Loucy (cell line): ENCODE results near the gene YBX2.

Source experiments
- H2AFZ ChIP-seq: fragments of 200-600 bp; sonication (generic); 2 replicates; pipeline ENCODE4 v1.6.0; 2016; ENCODE audit warnings: antibody characterized with exemption, mild to moderate bottlenecking, low read length, moderate library complexity
- H3F3A ChIP-seq: fragments of 200-600 bp; 2 replicates; pipeline ENCODE4 v1.6.0; 2016; ENCODE audit warnings: antibody characterized with exemption, low read depth, mild to moderate bottlenecking
- H3K27me3 ChIP-seq: fragments of 200-600 bp; sonication (generic); 2 replicates; pipeline ENCODE4 v1.6.1; 2014; ENCODE audit warnings: low read length, mild to moderate bottlenecking; ENCODE audit not compliant: insufficient read depth, poor library complexity, severe bottlenecking
- H3K36me3 ChIP-seq: fragments of 200-600 bp; sonication (generic); 2 replicates; pipeline ENCODE4 v1.6.1; 2016; ENCODE audit warnings: low read length; ENCODE audit not compliant: insufficient read depth
- H3K4me1 ChIP-seq: fragments of 200-600 bp; sonication (generic); 2 replicates; pipeline ENCODE4 v1.5.1; 2014; ENCODE audit warnings: low read length, mild to moderate bottlenecking; ENCODE audit not compliant: insufficient read depth, poor library complexity, severe bottlenecking
- H3K4me2 ChIP-seq: fragments of 200-600 bp; sonication (generic); 2 replicates; pipeline ENCODE4 v1.6.0; 2014; ENCODE audit warnings: antibody characterized with exemption, low read length, low read depth, mild to moderate bottlenecking; ENCODE audit not compliant: poor library complexity, severe bottlenecking
- H3K4me3 ChIP-seq: fragments of 200-600 bp; sonication (generic); 2 replicates; pipeline ENCODE4 v1.5.1; 2014; ENCODE audit warnings: low read length, mild to moderate bottlenecking, mixed read lengths; ENCODE audit not compliant: poor library complexity, severe bottlenecking
- H3K79me2 ChIP-seq: fragments of 200-600 bp; sonication (generic); 2 replicates; pipeline ENCODE4 v1.6.1; 2014; ENCODE audit warnings: low read length; ENCODE audit not compliant: insufficient read depth
- H3K9ac ChIP-seq: fragments of 200-600 bp; sonication (generic); 2 replicates; pipeline ENCODE4 v1.6.0; 2014; ENCODE audit warnings: mild to moderate bottlenecking, low read depth, low read length, moderate library complexity; ENCODE audit not compliant: poor library complexity, severe bottlenecking
- H3K9me2 ChIP-seq: fragments of 200-600 bp; sonication (generic); replicated peaks from 2 replicates; pipeline ENCODE4 v1.6.1; 2016; ENCODE audit warnings: low read depth, low read length, mixed read lengths
- H3K9me3 ChIP-seq: fragments of 200-600 bp; sonication (generic); 2 replicates; pipeline ENCODE4 v1.6.1; 2014; ENCODE audit warnings: mild to moderate bottlenecking, antibody characterized with exemption, low read length, low read depth; ENCODE audit not compliant: insufficient read depth
- H4K20me1 ChIP-seq: fragments of 200-600 bp; sonication (generic); 2 replicates; pipeline ENCODE4 v1.6.0; 2014; ENCODE audit warnings: antibody characterized with exemption, low read length, mild to moderate bottlenecking; ENCODE audit not compliant: insufficient read depth, poor library complexity, severe bottlenecking
- EZH2phosphoT487 ChIP-seq: fragments of 200-600 bp; IDR thresholded peaks from 2 replicates; pipeline ENCODE4 v1.6.1; 2018; ENCODE audit warnings: antibody characterized with exemption, mild to moderate bottlenecking, moderate library complexity, borderline replicate concordance
- TF ChIP-seq, protein P1 (sequence below): fragments of 200-600 bp; sonication (generic); conservative IDR thresholded peaks from 2 replicates; pipeline ENCODE4 v1.5.1; 2014; ENCODE audit warnings: mild to moderate bottlenecking, antibody characterized with exemption, low read length

Gene YBX2

DNA sequence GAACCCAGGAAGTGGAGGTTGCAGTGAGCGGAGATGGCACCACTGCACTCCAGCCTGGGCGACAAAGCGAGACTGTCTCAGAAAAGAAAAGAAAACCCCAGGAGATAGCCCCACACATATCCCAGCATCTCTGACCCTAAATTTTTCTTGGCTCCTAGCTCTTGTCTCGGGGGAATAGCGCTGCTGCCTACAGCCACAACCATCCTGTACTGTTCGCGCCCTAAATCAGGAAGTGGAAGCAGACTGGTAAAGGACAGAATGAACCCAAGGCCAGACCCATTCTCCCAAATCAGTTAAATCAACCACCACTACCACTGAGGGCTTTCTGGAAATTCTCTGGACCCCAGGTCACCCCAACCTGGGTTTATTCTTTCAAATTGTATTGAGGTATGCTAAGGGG lies 44.6 kb downstream of the YBX2 start:
- no peaks in the 10 kb centered on the region for H3F3A ChIP-seq
- peak overlapping the region; percentile 84 for H3K4me3 ChIP-seq
- H3K9me3 ChIP-seq: no peaks in the 10 kb centered on the region
- H2AFZ ChIP-seq: no peak overlapping the region
- H3K9ac ChIP-seq: peak overlapping the region; percentile 87
- H4K20me1 ChIP-seq: peaks cover 47% of the 10 kb centered on the region
- H3K36me3 ChIP-seq: peaks cover 17% of the 10 kb centered on the region; the same call in 1 of the 2 replicates
- H3K79me2 ChIP-seq: peaks cover 80% of the 10 kb centered on the region
- no peaks in the 10 kb centered on the region for H3K9me2 ChIP-seq
- no peak for TF ChIP-seq EZH2phosphoT487
- TF ChIP-seq, protein P1, sequence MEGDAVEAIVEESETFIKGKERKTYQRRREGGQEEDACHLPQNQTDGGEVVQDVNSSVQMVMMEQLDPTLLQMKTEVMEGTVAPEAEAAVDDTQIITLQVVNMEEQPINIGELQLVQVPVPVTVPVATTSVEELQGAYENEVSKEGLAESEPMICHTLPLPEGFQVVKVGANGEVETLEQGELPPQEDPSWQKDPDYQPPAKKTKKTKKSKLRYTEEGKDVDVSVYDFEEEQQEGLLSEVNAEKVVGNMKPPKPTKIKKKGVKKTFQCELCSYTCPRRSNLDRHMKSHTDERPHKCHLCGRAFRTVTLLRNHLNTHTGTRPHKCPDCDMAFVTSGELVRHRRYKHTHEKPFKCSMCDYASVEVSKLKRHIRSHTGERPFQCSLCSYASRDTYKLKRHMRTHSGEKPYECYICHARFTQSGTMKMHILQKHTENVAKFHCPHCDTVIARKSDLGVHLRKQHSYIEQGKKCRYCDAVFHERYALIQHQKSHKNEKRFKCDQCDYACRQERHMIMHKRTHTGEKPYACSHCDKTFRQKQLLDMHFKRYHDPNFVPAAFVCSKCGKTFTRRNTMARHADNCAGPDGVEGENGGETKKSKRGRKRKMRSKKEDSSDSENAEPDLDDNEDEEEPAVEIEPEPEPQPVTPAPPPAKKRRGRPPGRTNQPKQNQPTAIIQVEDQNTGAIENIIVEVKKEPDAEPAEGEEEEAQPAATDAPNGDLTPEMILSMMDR: no peak
- H3K27me3 ChIP-seq: no peaks in the 10 kb centered on the region
- H3K4me1 ChIP-seq: peaks cover 37% of the 10 kb centered on the region
- H3K4me2 ChIP-seq: peak overlapping the region; percentile 99

DNA sequence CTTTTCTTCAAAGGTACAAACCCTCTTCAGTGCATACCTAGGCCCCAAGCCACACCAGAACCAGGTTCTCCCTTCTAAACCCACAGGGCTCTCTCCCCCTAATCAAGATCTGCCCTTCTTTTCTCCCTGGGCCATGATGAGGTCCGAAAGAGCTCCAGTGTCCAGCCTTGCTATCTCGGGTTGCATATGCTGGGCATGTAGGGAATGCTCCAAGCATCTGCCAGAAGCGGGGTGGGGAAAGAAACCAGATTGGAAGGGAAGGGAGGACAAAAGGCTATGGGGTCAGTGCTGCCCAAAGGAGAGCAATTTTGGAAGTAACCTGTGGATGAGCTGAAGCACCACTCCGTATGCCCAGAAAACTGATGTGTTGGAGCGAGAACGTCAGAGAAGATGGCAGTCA lies 45.2 kb downstream of the YBX2 start:
- H4K20me1 ChIP-seq: peaks cover 47% of the 10 kb centered on the region
- peak overlapping the region; percentile 87 for H3K9ac ChIP-seq

DNA sequence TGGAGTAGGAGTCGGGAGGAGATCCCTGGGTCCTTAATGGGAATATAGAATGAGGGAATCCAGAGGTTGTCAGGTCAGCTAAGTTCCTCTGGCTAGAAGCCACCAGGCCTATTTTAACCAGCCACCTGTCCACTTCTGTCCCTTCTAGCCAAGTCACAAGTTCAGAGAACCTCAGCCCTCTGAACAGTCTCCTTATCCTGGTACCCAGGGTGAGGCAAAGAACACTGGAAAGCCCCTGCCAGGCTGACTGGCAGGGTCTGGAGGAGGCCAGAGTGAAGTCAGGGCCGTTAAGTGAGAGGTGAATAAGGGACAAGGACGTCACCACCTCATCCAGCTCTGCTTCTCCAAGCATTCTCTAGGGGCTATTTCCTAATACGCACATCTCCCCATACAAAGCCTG lies 45.6 kb downstream of the YBX2 start:
- H3K4me2 ChIP-seq: peak overlapping the region; percentile 99
- H3K9ac ChIP-seq: peak overlapping the region; percentile 87

More for the DNA sequence above, 45.2 kb downstream of the YBX2 start:
- no peaks in the 10 kb centered on the region for H3K9me2 ChIP-seq
- no peaks in the 10 kb centered on the region for H3K9me3 ChIP-seq
- peak overlapping the region; percentile 99 for H3K4me2 ChIP-seq
- no peak overlapping the region for H2AFZ ChIP-seq
- H3K36me3 ChIP-seq: peaks cover 18% of the 10 kb centered on the region; the same call in 1 of the 2 replicates
- H3K4me1 ChIP-seq: peaks cover 36% of the 10 kb centered on the region
- TF ChIP-seq EZH2phosphoT487: no peak
- TF ChIP-seq, protein P1: no peak
- no peaks in the 10 kb centered on the region for H3K27me3 ChIP-seq
- no peaks in the 10 kb centered on the region for H3F3A ChIP-seq
- H3K4me3 ChIP-seq: peak overlapping the region; percentile 84
- peaks cover 74% of the 10 kb centered on the region for H3K79me2 ChIP-seq

More for the DNA sequence above, 45.6 kb downstream of the YBX2 start:
- peak overlapping the region; percentile 84 for H3K4me3 ChIP-seq
- no peak overlapping the region for H2AFZ ChIP-seq
- H3K9me3 ChIP-seq: no peaks in the 10 kb centered on the region
- H3K9me2 ChIP-seq: no peaks in the 10 kb centered on the region
- peaks cover 33% of the 10 kb centered on the region for H3K4me1 ChIP-seq
- no peaks in the 10 kb centered on the region for H3F3A ChIP-seq
- no peaks in the 10 kb centered on the region for H3K27me3 ChIP-seq
- peaks cover 47% of the 10 kb centered on the region for H4K20me1 ChIP-seq
- H3K36me3 ChIP-seq: peaks cover 22% of the 10 kb centered on the region; the same call in 1 of the 2 replicates
- TF ChIP-seq EZH2phosphoT487: no peak
- TF ChIP-seq, protein P1: no peak
- H3K79me2 ChIP-seq: peaks cover 70% of the 10 kb centered on the region
